Measurements from ENCODE around the gene PKIB.
"Not testable (repeated sequence)": the region's sequence is repeated elsewhere in the genome, so short reads cannot be mapped to it uniquely, and the experiment has no call there.

PKIB gene, protein sequence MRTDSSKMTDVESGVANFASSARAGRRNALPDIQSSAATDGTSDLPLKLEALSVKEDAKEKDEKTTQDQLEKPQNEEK

GRCh38 chr6:122609881-122610689 is at the start of gene PKIB:
Gene PKIB (plus strand): TSS chr6:122610405. CDS start chr6:122717795, 107,390 bp downstream.
- no peak for DNase-seq (ENCODE audit: low read depth)

- no peak for DNase-seq (ENCODE audit: low read depth)
Observed at GRCh38 chr6:122563364-122564052, 46.7 kb upstream of the PKIB start.

DNA sequence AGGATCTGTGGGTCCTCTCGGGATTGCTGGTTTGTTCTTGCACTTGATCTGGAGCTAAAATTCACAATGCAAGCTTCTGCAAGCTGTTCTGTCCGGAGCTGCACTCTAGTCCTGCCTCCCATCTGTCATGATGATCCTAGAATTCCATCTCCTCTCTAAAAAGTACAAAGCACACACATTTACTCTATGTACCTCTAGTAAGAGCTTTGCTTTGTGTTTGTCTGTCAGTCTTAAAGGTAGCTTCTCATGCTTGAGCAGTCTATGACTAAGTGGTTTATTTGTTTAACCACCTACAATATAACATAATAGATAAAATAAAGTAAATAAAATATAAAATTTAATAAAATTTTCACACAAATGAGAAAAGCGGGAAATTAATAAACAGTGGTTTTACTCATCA is 46.0 kb upstream of the PKIB start:
- DNase-seq (ENCODE audit: low read depth): no peak

- no peak for DNase-seq (ENCODE audit: low read depth)
Observed at GRCh38 chr6:122565708-122566107, 44.5 kb upstream of the PKIB start.

DNA sequence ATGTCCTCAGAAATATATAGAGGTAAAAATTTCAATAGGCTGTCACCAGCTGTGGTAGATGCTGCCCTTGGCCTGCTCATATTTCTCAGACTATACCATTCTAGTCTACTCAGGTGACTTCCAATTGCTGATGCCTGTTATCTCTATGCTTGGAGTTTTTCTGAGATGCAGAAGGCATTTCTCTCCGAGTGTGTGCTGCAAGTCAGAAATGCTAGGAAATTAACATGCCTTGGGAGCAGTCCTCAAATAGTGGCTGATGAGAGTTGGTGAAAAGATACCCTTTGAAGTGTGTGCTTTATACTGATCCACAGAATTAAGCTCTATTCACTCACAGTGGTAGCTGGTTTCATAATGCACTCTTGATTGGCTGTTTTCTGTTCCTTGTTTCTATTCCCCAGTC is 43.2 kb upstream of the PKIB start:
- DNase-seq (ENCODE audit: low read depth): no peak

DNA sequence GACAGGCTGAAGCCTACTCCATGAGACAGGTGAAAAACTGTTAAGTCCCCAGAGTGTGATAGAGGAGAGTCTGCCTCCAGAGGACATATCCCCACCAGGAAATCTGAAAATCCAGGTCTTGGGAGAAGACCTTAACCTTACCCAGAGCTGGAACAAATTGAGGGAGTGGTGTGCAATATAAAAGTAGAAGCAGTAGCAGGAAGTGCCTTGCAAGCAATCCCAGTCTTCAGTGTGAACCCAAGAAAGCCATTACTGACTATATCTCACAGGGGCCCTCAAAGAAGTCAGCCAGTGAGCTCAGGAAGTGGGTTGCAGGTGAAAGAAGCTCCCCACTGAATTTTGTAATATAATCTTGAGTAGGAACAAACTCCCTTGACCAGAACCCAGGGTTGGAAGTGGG is 41.9 kb upstream of the PKIB start:
- no peak for DNase-seq (ENCODE audit: low read depth)

DNA sequence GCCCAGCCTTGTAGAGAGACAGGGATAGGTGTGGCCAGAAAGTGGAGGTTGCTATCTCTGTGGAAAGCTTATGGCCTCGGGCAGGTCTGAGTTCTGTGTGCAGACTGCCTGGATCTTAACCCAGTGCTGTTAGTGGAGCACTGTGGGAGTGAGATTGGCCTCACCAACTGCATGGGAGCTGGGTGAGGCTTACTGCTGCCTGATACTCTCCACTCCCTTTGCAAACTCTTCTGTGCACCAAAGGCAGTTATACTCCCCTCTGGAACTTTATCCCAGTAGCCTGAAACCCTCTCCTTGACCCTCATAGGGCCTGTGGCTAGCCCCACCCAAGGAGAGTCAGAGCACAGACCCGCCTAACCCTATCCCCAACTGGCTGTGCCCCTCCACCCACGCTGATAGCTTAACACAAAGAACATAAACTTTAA is 41.4 kb upstream of the PKIB start:
- no peak for DNase-seq (ENCODE audit: low read depth)

DNA sequence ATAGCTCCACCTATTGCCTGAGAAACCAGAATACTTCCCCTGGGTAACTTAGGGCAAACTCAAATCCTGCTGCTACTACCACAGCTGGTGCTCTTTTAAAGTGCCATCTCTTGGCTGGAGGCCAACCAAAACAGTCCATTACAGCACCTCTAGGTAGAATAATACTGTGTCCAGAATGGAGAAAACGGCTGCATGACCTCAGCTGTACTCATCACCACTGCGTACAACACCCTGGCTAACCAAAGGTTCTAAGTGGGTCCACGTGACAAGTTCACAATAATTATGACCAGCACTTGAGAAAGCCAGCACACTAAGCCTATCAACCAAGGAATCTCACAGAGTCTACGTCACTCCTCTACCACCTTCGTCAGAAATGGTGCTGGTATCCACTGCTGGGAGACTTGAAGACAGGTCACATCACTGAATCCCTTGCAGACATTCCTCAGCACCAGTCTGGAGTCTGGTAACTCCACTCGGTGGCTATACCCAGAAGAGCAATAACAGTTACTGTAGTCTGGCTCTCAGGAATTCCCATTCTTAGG is 40.9 kb upstream of the PKIB start:
- DNase-seq (ENCODE audit: low read depth): no peak

DNA sequence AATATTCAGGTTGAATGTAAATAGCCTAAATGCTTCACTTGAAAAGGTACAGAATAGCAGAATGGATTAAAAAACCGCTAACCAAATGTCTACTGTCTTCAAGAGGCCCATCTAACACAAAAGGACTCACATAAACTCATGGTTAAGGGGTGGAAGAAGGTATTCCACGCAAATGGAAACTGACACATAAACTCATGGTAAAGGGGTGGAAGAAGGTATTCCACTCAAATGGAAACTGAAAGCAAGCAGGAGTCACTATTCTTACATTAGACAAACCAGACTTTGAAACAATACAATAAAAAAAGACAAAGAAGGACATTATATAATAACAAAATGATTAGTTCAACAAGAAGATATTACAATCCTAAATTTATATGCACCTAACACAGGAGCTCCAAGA is 38.3 kb upstream of the PKIB start:
- no peak for DNase-seq (ENCODE audit: low read depth)

DNA sequence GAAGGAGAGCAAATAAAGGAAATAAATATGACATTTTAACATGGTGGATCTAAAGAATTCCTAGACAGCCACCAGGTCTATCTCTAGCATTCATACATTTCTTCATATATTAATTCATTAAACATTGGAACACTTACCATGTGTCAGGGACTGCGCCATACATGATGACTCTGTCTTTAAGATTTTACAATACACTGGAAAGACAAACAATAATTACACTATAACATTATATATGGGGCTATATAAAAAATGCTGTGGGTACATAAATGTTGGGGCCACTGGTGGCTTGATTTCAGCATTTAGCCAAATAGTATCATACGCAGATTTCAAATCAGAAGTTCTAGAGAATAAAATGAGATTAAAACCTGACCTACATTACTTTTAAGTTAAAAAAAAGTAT is 33.3 kb upstream of the PKIB start:
- DNase-seq (ENCODE audit: low read depth): no peak

GRCh38 chr6:122578961-122579360 is 31.2 kb upstream of the PKIB start:
- no peak for DNase-seq (ENCODE audit: low read depth)

- no peak for DNase-seq (ENCODE audit: low read depth)
Observed at GRCh38 chr6:122580737-122581136, 29.5 kb upstream of the PKIB start.

DNA sequence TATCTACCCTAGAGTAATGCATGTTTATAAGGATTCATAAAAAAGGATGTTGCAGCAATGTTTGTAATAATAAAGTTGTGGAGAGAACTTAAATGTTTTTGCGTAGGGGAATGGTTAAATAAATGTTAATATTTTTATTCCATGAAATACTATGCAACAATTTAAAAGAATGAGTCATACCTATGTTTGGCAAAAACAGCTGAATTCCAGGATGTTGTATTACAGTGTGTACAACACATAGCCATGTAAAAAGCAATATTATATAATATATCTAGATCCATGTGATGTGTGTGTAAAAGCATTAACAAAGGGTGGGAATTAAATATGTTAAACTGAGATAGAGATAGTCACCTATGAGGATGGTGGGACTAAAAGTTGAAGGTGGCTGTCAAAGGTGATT is 21.1 kb upstream of the PKIB start:
- no peak for DNase-seq (ENCODE audit: low read depth)

GRCh38 chr6:122598295-122598694 is 11.9 kb upstream of the PKIB start:
- DNase-seq (ENCODE audit: low read depth): not testable (repeated sequence)

DNA sequence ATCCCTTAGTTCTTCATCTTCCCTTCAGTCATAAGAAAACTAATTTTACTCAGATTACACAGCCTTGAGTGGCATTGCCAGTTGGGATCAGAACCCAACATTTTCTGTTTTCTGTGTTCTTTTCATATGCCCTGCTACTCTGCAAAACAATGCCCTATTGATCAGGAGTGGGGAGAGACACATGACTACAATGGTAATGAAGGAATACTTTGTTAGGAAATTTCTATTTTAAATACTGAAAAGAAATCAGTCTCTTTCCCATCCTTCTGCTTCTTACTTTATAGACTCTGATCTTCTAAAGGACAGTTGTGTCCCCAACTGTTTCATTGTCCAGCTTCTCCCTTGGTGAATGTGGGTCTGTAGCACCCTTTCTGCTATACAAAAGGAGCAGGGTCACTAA is 5.5 kb upstream of the PKIB start:
- no peak for DNase-seq (ENCODE audit: low read depth)

- no peak for DNase-seq (ENCODE audit: low read depth)
Observed at GRCh38 chr6:122610690-122611455, 668 bp downstream of the PKIB start.

GRCh38 chr6:122612838-122613237 is 2.6 kb downstream of the PKIB start:
- no peak for DNase-seq (ENCODE audit: low read depth)

DNA sequence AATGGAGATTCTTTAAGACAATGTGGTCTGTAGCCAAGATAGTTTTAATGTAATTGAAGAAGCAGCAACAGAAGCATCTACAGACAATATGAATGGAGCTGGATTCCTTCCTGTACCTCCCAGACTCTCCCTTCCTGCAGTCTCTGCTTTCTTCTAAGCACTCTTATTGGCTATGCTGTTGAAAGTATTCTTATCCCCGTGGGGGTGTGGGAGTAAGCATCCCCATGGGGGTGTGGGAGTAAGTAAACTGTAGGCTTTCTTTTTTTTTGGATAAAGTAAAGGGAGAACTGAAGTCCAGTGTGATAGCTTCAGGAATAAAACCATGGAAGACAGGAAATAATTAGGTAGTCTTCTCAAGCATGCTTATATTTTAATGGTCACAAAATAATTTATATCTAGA is 4.1 kb downstream of the PKIB start:
- no peak for DNase-seq (ENCODE audit: low read depth)

DNA sequence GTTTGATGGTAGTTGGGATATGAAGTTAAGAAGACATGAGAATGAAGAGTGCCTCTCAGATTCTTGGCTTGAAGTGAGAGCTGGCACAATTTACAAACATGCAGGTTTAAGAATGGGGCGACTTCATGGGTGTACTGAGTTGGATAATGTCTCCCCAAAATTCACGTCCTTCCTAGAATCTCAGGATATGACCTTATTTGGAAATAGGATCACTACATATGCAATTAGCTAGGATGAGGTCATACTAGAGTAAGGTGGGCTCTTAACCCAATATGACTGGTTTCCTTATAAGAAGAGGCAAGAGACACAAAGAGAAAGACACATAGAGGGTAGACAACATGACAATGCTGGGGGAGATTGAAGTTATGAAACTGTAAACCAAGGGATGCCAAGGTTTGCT is 5.2 kb downstream of the PKIB start:
- DNase-seq (ENCODE audit: low read depth): no peak

DNA sequence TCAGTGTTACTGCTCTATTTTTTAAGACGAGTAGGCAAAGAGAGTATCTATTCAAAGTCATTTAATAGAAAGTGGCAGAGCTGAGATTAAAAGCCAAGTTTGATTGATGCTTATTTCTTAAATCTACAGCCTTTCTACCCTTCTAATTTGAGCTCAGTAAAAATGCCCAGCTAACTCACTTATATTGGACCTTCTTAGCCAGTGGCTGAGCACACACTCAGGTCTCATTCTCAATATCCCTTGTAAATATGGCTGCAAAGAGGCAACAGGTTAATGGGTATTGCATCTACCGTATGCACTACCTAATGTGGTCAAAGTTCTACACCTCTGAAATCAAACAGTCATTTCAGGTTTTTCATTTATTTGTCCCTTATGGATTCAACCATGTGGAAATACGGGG is 6.7 kb downstream of the PKIB start:
- DNase-seq (ENCODE audit: low read depth): no peak

- DNase-seq (ENCODE audit: low read depth): no peak
Observed at GRCh38 chr6:122619309-122619708, 9.1 kb downstream of the PKIB start.

- DNase-seq (ENCODE audit: low read depth): no peak
Observed at GRCh38 chr6:122620428-122620827, 10.2 kb downstream of the PKIB start.

Data from stimulated activated CD8-positive, alpha-beta memory T cell treated with anti-CD3 and anti-CD28 coated beads, Interleukin-12 subunit alpha, Interleukin-12 subunit beta, amount 100 ng/mL, for 4 hours (primary cell).